Peyer's patch (tissue), 4 donors: Measurements from ENCODE around the gene PHF2. TPM values are rescaled to one million over a fixed set of nuclear protein-coding genes. Genes with fewer than 3 reads are reported as not detected.

Experiments used
- DNase-seq, 3 donors: peaks; one replicate each; pipeline ENCODE4 v3.0.0-alpha.2; 2017 to 2019
- H3K27ac ChIP-seq, 4 donors: fragments of 200-600 bp; sonication (generic); one replicate each; pipeline ENCODE4 v1.5.1; 2016 to 2019
- H3K27me3 ChIP-seq, 2 donors: fragments of 200-600 bp; sonication (generic); one replicate each; pipeline ENCODE4 v1.5.1; 2019
- H3K36me3 ChIP-seq, 3 donors: fragments of 200-600 bp; sonication (generic); one replicate each; pipeline ENCODE4 v1.5.1; 2016 to 2019
- H3K4me1 ChIP-seq, 4 donors: fragments of 200-600 bp; sonication (generic); one replicate each; pipeline ENCODE4 v1.5.1; 2016 to 2019
- H3K4me3 ChIP-seq, 4 donors: fragments of 200-600 bp; sonication (generic); 1 replicate in 3 of 4; 2 replicates in 1 of 4; pipeline ENCODE4 v1.5.1; 2016 to 2019; ENCODE audit warnings: mild to moderate bottlenecking in 1 of 4
- H3K9me3 ChIP-seq, 4 donors: fragments of 200-600 bp; sonication (generic); one replicate each; pipeline ENCODE4 v1.5.1; 2016 to 2019; ENCODE audit warnings: mild to moderate bottlenecking in 1 of 4
- CTCF ChIP-seq, 6 experiments: fragments of 450-650 bp in 4 of 6; fragments of 200-600 bp in 2 of 6; sonication (generic) in 1 of 6; IDR thresholded peaks; one replicate each; pipeline ENCODE4 v1.5.1; 2017 to 2019; ENCODE audit warnings: antibody characterized with exemption in 6 of 6, mild to moderate bottlenecking in 3 of 6, moderate library complexity in 1 of 6
- POLR2A ChIP-seq, 2 donors: fragments of 450-650 bp; IDR thresholded peaks; one replicate each; pipeline ENCODE4 v1.5.1; 2017; ENCODE audit warnings: antibody characterized with exemption in 2 of 2, mild to moderate bottlenecking in 2 of 2, moderate library complexity in 2 of 2
- total RNA-seq, 4 donors: library from RNA; depleted of rRNA; stranded (reverse); fragments of >200 nt; gene quantifications; one replicate each; pipeline ENCODE4 v1.1.0, GENCODE V29; 2016

PHF2 gene
- total RNA-seq, 4 donors from 2014 or later = 12.3 to 26.4 (median 19.5) TPM

GRCh38 chr9:93673021-93673838 lies 96.8 kb downstream of the PHF2 start:
- DNase-seq = peak in 2 of 3 donors; percentile 22 to 34
- H3K36me3 ChIP-seq = peaks cover 0 to 46% (median 0%) of the 10 kb centered on the region in 3 donors
- H3K9me3 ChIP-seq = no peaks in the 10 kb centered on the region

GRCh38 chr9:93673839-93674334 lies 97.5 kb downstream of the PHF2 start:
- Histone ChIP-seq H3K4me1 (no peaks in the 10 kb centered on the region), H3K27ac (no peak overlapping the region), H3K9me3 (no peaks in the 10 kb centered on the region), H3K27me3 (no peaks in the 10 kb centered on the region), H3K4me3 (no peak overlapping the region), H3K36me3 (peaks cover 0 to 49% (median 0%) of the 10 kb centered on the region in 3 donors)
- DNase-seq = peak in 2 of 3 donors; percentile 30 to 34
- TF ChIP-seq POLR2A (IDR thresholded peaks at IDR 0.05) (no peak), CTCF (IDR thresholded peaks at IDR 0.05) (no peak)

More at GRCh38 chr9:93673021-93673838, 96.8 kb downstream of the PHF2 start:
- H3K27ac ChIP-seq = no peak overlapping the region
- no peaks in the 10 kb centered on the region for H3K4me1 ChIP-seq
- H3K27me3 ChIP-seq = no peaks in the 10 kb centered on the region
- H3K4me3 ChIP-seq = no peak overlapping the region
- TF ChIP-seq POLR2A (IDR thresholded peaks at IDR 0.05) (no peak), CTCF (IDR thresholded peaks at IDR 0.05) (no peak)

- peaks cover 0 to 49% (median 0%) of the 10 kb centered on the region in 3 donors for H3K36me3 ChIP-seq
- no peak for TF ChIP-seq POLR2A (IDR thresholded peaks at IDR 0.05)
- TF ChIP-seq CTCF (IDR thresholded peaks at IDR 0.05) = no peak
- peak in 2 of 3 donors; percentile 23 to 41 for DNase-seq
Measured at GRCh38 chr9:93674580-93675335, 98.4 kb downstream of the PHF2 start.

GRCh38 chr9:93675336-93676150 lies 99.2 kb downstream of the PHF2 start:
- Histone ChIP-seq H3K36me3 (peaks cover 0 to 49% (median 0%) of the 10 kb centered on the region in 3 donors), H3K4me1 (no peaks in the 10 kb centered on the region), H3K27ac (no peak overlapping the region), H3K4me3 (no peak overlapping the region), H3K27me3 (no peaks in the 10 kb centered on the region), H3K9me3 (no peaks in the 10 kb centered on the region)
- DNase-seq = peak; percentile 8 to 42 (median 32)
- TF ChIP-seq POLR2A (IDR thresholded peaks at IDR 0.05) (no peak), CTCF (IDR thresholded peaks at IDR 0.05) (no peak)

More at GRCh38 chr9:93674580-93675335, 98.4 kb downstream of the PHF2 start:
- no peak overlapping the region for H3K4me3 ChIP-seq
- no peak overlapping the region for H3K27ac ChIP-seq
- no peaks in the 10 kb centered on the region for H3K9me3 ChIP-seq
- H3K4me1 ChIP-seq = no peaks in the 10 kb centered on the region
- H3K27me3 ChIP-seq = no peaks in the 10 kb centered on the region
